WTC11 (cell line): ENCODE data around the gene SP2.

Experiments
- CTCF ChIP-seq: fragments of 200-600 bp; IDR thresholded peaks from 2 replicates; pipeline ENCODE4 v1.8.0; 2022; ENCODE audit warnings: antibody characterized with exemption
- FOXJ3 ChIP-seq: sonication (generic); formaldehyde crosslinking; IDR thresholded peaks from 2 replicates; pipeline ENCODE4 v1.9.0; 2021; ENCODE audit warnings: missing genetic modification reagents, mild to moderate bottlenecking, borderline replicate concordance
- TEAD4 ChIP-seq: sonication (generic); formaldehyde crosslinking; IDR thresholded peaks from 2 replicates; pipeline ENCODE4 v1.8.0; 2022; ENCODE audit warnings: mild to moderate bottlenecking, missing genetic modification reagents
- TF ChIP-seq, protein P1 (sequence below): sonication (generic); formaldehyde crosslinking; IDR thresholded peaks from 2 replicates; pipeline ENCODE4 v1.8.0; 2023; ENCODE audit warnings: mild to moderate bottlenecking, missing genetic modification reagents
- TF ChIP-seq, protein P2 (sequence below): sonication (generic); formaldehyde crosslinking; IDR thresholded peaks from 2 replicates; pipeline ENCODE4 v1.8.1; 2022; ENCODE audit warnings: low read depth, missing genetic modification reagents, borderline replicate concordance
- TF ChIP-seq, protein P3 (sequence below): sonication (generic); formaldehyde crosslinking; IDR thresholded peaks from 2 replicates; pipeline ENCODE4 v1.8.0; 2022; ENCODE audit warnings: mild to moderate bottlenecking, missing genetic modification reagents

GRCh38 chr17:47948706-47949196 is 52.7 kb downstream of the SP2 start:
- TF ChIP-seq, protein P1, sequence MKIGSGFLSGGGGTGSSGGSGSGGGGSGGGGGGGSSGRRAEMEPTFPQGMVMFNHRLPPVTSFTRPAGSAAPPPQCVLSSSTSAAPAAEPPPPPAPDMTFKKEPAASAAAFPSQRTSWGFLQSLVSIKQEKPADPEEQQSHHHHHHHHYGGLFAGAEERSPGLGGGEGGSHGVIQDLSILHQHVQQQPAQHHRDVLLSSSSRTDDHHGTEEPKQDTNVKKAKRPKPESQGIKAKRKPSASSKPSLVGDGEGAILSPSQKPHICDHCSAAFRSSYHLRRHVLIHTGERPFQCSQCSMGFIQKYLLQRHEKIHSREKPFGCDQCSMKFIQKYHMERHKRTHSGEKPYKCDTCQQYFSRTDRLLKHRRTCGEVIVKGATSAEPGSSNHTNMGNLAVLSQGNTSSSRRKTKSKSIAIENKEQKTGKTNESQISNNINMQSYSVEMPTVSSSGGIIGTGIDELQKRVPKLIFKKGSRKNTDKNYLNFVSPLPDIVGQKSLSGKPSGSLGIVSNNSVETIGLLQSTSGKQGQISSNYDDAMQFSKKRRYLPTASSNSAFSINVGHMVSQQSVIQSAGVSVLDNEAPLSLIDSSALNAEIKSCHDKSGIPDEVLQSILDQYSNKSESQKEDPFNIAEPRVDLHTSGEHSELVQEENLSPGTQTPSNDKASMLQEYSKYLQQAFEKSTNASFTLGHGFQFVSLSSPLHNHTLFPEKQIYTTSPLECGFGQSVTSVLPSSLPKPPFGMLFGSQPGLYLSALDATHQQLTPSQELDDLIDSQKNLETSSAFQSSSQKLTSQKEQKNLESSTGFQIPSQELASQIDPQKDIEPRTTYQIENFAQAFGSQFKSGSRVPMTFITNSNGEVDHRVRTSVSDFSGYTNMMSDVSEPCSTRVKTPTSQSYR (CRISPR knock-in tag): no peak
- TF ChIP-seq CTCF: no peak
- TF ChIP-seq, protein P2, sequence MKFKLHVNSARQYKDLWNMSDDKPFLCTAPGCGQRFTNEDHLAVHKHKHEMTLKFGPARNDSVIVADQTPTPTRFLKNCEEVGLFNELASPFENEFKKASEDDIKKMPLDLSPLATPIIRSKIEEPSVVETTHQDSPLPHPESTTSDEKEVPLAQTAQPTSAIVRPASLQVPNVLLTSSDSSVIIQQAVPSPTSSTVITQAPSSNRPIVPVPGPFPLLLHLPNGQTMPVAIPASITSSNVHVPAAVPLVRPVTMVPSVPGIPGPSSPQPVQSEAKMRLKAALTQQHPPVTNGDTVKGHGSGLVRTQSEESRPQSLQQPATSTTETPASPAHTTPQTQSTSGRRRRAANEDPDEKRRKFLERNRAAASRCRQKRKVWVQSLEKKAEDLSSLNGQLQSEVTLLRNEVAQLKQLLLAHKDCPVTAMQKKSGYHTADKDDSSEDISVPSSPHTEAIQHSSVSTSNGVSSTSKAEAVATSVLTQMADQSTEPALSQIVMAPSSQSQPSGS: no peak
- no peak for TF ChIP-seq FOXJ3
- no peak for TF ChIP-seq TEAD4 (CRISPR knock-in tag)
- TF ChIP-seq, protein P3, sequence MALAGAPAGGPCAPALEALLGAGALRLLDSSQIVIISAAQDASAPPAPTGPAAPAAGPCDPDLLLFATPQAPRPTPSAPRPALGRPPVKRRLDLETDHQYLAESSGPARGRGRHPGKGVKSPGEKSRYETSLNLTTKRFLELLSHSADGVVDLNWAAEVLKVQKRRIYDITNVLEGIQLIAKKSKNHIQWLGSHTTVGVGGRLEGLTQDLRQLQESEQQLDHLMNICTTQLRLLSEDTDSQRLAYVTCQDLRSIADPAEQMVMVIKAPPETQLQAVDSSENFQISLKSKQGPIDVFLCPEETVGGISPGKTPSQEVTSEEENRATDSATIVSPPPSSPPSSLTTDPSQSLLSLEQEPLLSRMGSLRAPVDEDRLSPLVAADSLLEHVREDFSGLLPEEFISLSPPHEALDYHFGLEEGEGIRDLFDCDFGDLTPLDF (CRISPR knock-in tag): no peak
